Left ventricle myocardium superior (tissue), 1 donor: ENCODE data around the gene FAF1. TPM values are rescaled to one million over a fixed set of nuclear protein-coding genes. Genes with fewer than 3 reads are reported as not detected.

Experiments used
- ATAC-seq: fragments of 200-7000 bp; cut with Tn5 transposase; one replicate; pipeline ENCODE4 v1.9.1; 2020; ENCODE audit warnings: mild to moderate bottlenecking, moderate library complexity
- DNase-seq: peaks from one replicate; pipeline ENCODE4 v3.0.0-alpha.2; 2020
- intact Hi-C: fragments of 100-400 bp; cut with micrococcal nuclease; formaldehyde crosslinking; loops from one replicate; pipeline ENCODE4 v1.11.0; 2022
- total RNA-seq: library from RNA; stranded (reverse); fragmentation: NEBNext Ultra II Directional; extraction: Animal tissue kit (Norgen Biotek cat#: 25700); gene quantifications from one replicate; pipeline ENCODE4 v1.2.1, GENCODE V29; 2021
- donor health status: DM: no; HTN: yes; CAD: no; lungs with severe emphysema.

Gene FAF1
- total RNA-seq, 1 donor from 2014 or later = 99.2 TPM

DNA sequence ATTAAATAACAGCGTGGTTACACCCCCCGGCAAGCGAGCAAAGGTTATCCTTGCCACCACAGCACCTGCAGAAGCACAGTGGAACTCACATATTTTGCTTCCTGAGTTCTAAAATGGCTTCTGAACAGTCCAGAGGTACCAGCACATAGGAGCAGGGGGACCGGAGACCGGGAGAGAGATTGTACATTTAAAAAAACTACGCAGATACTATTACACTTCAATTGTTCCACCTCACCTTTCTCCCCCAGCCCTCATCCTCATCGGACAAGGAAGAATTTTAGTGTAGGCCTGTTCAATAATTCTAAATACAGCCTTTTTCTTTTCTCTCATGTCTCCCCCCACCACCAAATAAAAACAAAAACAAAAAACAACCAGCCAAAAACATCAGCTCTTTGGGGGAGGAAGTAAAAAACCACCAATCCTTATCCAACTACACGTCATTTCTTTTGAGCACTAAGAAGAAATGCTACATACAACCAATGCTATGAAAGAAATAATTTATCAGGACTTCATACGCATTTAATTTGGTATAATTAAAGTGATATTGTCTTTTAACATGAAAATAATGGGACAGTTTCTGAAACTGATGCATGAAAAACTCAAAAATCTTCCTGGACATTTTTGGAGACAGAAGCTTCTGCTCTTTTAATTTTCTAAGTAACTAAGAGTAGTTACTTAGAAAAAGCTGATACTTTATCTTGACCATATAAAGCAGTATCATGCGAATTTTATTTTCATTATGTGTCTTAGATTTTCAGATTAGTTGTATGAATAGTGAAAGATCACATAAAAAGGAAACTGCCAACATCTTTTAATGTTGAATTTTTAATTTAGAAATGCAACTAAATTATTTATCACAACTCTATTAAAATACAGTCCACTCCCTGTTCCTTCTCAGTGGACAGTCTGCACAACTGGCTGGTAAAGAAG lies 19.1 kb upstream of the FAF1 start:
- ATAC-seq (peak; percentile 29), DNase-seq (no peak)
- intact Hi-C loops = no loop called here

DNA sequence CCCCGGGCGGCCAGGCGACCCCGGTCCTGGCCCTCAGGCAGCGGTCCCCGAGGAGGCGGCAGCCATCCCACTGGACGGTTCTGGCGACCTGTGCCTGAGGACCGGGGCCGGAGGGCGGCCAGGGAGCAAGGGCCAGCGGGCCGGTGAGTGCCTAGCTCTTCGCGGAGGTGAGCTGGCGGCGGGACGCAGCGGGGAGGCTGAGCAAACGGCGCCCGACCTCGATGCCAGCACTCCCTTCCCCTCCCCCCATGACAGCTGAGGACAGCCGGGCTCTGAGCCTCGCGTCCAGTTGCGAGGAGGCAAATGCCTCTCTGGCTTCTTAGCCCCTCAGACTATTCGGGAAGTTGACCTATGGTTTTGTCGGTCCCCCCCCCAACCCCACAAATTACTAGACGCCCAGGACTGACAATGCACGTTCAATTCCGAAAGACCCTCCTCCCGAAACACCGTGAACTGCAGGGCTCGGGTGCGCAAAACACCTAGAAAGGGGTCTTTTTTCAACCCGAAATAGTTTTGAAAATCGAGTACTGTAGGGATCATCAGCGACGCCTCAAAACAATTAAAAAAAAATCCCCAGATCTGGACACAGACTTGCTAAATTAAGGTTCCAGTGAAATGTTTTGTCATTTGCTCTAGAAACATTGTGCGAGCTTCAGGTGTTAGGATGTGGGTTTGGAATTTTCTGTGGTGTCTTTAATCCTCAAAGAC lies 18.2 kb upstream of the FAF1 start:
- intact Hi-C loops = no loop called here
- DNase-seq (peak; percentile 84), ATAC-seq (peak; percentile 81)

DNA sequence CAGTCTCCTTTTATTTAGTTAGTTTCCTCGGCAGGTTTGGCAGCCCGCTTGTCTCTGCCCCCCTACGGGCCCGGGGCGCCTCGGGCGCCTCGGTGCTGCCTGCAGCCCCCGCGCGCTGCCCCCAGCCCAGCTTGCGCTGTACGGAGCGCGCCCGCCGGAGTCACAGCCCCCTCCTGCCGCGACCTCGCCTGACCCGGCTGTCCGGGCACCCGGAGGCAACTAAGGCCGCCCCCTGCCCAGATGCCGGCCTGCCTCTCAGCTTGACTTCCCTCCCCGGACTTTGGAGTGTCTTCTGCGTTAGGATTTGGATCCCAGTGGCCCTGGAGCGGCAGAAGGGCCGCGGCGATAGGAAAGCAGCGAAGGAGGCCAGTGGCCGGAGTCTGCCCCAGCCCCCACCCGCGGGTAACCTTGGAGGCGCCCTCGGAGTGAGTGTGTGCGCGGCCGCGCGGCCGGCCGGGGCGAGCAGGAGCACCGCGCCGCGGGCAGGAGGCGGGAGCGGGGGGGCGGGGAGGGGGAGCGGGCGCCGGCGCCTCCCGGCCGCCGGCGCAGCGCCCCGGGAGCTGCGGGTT lies 17.6 kb upstream of the FAF1 start:
- peak; percentile 93 for ATAC-seq
- intact Hi-C loops = no loop called here

DNA sequence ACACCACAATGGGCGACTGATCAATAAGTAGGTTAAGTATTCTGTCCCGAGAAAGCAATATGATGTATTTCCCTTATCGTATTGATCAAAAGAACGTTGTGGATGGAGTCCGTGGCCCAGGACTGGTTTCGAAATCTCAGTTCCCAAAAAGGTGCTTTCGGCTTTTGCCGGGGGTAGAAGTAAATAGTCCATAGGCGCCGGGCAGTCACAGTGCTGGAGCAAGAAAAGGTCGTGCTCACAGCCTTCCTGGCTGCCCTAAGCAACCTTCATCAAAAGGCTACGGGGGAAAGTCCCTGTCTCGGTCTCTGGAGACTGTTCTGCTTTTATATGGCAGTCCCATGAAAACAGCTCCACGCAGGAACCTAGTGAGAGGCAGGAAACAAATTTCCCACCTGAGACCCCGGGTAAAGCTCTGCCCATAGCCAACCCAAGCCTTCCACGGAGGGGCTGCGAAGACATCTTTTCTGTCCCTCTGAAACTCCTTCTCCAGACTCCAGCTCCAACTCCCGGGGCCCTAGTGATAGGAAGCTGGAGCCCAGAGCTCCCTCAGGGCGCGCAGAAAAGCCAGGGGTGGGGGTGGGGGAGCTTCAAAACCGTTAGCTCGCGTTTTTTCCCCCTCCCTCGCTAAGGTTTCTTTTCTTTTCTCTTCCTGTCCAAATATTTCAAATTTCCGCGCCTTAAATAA lies 17.0 kb upstream of the FAF1 start:
- peak; percentile 73 for ATAC-seq
- DNase-seq = peak; percentile 50
- intact Hi-C loops = no loop called here

More for the DNA sequence above, 17.6 kb upstream of the FAF1 start:
- peak; percentile 85 for DNase-seq

DNA sequence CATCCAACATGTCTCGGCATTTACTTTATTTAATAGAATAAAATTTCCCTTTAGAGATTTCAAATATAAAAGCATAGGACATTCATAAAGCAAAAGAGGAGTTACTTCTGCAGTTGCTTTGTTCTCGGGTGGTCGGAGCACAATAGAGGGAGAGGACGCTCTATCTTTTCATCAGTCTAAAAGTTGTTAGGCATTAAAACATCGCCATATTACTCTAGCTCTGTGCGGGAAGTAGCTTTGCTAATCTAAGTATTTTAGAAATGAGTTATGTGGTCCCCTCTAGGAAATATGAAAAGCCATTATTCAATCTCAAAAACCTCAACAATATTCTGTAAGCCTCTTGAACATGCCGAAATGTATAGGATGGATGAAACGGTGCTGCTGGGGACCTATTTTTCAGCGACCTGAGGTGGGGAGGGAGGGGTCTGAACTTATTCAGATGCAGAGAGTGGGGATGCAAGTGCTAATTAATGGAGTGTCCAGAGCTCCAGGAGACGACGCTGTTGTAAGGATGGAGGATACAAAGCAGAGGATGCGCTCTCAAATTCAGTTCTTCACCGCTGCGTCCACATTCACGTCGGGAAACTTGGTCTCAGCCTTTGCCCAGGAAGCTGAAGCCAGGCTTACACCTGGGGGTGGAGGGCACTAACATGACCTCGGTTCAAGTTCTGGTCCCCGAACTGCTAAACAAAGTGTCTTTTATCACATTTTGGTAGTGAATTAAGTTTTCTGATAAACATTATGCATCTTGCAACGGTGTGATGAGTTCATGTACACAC lies 16.2 kb upstream of the FAF1 start:
- no peak for DNase-seq
- intact Hi-C loops = no loop called here
- ATAC-seq = no peak

DNA sequence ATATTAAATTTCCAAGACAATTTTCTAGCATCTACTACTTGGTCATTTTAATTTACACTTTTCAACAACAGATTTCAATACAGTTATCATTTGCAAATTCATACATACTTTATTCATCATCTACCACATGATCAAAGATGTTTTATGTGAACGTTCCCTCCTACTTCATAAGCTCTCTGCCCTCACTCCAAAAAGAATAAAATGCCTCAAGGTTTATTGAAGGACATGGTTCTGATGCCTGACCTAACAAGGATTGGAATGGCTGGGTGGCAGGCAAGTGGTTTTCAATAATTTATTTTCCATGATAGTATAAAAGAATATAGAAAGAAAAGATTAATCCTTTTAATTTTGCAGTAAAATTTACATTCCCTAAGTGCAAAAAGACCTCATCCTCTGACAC lies 15.4 kb upstream of the FAF1 start:
- ATAC-seq = no peak
- intact Hi-C loops = no loop called here

DNA sequence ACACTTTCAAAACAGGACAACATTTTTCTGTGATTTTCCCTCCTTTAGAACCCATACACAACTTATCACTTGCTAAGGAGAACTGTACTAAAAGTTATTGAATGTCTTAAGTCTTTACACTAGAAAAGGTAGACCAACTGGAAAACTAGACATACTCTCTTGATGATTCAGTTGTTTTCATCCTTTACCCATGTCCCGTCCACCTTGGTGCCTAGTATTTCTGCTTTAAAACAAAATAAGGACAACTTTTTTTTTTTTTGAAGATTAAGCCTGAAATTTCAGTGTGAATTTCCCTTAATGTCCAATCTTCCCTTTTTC lies 14.5 kb upstream of the FAF1 start:
- intact Hi-C loops = no loop called here
- ATAC-seq (no peak), DNase-seq (no peak)

More for the DNA sequence above, 15.4 kb upstream of the FAF1 start:
- no peak for DNase-seq

DNA sequence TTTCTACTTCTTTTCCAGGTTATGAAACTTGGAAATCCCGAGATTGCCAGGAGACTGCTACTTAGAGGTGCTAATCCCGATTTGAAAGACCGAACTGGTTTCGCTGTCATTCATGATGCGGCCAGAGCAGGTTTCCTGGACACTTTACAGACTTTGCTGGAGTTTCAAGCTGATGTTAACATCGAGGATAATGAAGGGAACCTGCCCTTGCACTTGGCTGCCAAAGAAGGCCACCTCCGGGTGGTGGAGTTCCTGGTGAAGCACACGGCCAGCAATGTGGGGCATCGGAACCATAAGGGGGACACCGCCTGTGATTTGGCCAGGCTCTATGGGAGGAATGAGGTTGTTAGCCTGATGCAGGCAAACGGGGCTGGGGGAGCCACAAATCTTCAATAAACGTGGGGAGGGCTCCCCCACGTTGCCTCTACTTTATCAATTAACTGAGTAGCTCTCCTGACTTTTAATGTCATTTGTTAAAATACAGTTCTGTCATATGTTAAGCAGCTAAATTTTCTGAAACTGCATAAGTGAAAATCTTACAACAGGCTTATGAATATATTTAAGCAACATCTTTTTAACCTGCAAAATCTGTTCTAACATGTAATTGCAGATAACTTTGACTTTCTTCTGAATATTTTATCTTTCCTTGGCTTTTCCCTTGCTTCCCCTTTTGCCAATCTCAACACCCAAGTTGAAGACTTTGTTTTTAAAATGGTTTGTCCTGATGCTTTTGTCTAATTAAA lies 14.0 kb upstream of the FAF1 start:
- no peak for ATAC-seq
- intact Hi-C loops = no loop called here
- DNase-seq = no peak

DNA sequence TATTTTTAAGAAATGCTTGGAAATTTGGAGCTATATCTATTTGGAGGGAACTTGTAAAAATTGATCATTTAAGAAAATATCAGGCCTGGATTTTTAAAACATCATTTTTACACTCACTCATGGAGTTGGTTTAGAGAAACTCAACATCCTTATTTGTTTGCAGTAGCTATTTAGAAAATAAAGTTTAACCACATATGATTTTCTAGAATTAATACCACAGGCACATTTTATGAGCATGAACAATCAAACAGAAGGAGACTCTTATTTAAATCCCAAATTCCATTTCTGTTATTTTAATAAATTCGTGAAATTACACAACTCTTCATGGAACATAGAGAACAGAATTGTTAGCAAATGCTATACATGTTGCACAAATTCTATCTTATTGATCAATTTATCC lies 13.2 kb upstream of the FAF1 start:
- DNase-seq (no peak), ATAC-seq (no peak)
- intact Hi-C loops = no loop called here

DNA sequence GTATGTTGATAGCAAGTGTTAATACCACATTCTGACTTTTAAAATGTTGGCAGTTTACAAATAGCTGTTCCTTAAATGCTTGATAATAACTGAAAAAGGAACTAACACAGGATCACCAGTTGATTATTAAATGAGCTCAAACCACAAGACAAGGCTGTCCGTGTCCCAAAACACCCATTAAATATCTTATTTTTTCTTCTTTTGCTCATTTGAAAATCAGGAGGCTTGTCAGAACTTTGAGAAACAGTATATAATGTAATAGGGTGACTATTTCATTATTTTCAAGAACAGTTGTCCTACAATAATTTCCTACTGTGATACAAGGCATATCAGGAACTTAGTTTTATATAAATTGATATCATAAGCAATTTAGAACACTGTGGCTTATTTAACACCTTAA lies 12.7 kb upstream of the FAF1 start:
- DNase-seq (no peak), ATAC-seq (no peak)
- intact Hi-C loops = no loop called here

DNA sequence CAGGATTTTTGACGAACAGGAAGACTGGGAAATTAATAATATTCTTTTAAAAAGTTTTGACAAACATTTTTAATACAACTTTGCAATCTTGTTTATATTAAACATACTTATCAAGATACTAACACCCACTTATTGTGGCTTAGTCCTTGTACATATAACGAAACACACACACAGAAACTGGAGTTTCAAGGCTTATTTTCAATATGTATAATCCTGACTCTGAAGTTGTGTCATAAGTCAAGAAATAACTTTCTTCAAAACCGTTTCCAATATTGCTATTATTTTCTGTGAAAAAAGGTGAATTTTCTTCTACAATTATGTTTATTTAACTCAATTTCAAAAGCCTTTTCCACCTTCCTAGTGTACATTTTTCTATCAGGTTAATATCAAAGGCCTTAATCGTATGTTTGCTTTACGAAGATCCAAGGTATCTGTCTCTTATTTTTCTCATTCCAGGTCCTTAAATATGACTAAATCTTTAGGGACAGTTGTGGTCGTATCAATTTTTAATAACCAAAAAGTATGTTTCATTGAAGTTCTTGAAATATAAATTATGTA lies 11.8 kb upstream of the FAF1 start:
- DNase-seq (no peak), ATAC-seq (no peak)
- intact Hi-C loops = no loop called here

DNA sequence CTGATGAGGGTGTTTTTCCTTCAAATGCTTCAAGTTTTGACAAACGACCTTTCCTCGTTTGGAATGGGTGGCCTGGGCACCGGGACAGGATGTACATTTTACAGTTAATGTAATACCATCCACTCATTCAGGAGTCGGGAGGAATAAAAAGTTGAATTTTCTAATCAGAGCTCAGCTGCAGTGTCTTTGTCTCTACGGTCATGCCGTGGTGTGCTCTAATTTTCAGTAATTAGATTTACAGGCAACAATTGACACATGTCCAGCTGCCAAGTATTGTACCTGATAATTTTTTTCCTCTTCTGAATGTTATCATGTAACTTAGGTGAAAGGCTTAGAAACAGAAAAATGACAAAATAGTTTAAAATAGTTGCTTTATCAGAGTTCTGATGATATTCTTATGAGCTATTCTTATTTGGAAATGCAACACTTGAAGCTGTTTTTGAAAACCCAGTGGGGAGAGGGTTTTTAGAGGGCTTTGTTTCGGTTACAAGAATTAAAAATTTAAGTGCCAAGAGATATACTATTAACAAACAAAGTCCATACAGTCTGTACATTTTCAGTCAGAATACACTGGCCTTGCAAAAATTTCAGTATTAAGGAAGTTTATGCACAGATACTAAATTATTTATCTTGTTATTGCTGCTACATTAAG lies 11.0 kb upstream of the FAF1 start:
- DNase-seq (no peak), ATAC-seq (no peak)
- intact Hi-C loops = no loop called here

DNA sequence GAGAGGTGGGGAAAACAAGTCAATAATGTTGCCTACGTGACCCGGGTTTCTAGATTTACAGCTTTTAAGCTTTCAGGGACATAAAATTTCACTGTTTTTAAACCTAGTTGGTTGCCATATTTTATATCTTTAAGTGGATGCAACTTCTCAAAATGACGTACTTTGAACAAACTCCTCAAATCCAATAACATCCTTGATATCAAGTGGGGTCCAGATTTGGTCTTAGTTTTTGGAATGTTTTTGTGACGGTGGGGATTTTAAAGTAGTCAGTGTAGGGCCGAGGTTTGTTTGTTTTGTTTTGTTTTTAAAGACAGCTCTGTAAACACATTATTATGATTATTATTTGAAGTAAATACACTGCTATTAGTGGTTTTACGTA lies 10.4 kb upstream of the FAF1 start:
- no peak for ATAC-seq
- no peak for DNase-seq
- intact Hi-C loops = no loop called here

DNA sequence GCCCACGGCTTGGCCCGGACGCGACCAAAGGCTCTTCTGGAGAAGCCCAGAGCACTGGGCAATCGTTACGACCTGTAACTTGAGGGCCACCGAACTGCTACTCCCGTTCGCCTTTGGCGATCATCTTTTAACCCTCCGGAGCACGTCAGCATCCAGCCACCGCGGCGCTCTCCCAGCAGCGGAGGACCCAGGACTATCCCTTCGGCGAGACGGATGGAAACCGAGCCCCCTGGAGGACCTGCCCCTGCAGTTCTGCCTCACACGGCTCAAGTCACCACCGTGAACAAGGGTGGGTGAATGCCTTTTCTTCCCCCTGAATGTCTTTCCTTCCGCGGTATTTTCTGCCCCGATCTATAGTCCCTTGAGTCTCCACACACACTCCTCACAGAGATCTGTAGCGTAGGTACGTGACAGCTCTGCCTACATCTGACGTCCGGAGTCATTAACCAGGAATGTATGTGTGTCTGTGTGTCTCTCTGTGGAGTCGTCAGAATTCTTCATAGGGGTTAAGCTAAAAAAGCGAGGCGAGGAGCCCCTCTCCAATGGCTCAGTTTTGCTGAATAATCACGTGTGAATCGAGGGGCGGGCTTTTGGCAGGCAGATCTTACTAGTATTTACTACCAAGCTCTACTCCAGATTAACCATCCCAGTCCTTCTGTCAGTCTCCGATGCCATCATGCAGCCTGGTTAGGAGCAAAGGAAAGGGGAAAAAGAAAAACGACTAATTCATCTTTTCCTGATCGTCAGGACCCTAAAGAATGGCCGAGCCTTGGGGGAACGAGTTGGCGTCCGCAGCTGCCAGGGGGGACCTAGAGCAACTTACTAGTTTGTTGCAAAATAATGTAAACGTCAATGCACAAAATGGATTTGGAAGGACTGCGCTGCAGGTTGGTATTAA lies 9.8 kb upstream of the FAF1 start, which contains the start of gene CDKN2C:
TSS of gene CDKN2C (plus strand) at position 635 of the 898 bp plus-strand sequence. CDS start at position 759, 124 bp downstream.
- intact Hi-C loops = no loop called here
- peak; percentile 33 for ATAC-seq

DNA sequence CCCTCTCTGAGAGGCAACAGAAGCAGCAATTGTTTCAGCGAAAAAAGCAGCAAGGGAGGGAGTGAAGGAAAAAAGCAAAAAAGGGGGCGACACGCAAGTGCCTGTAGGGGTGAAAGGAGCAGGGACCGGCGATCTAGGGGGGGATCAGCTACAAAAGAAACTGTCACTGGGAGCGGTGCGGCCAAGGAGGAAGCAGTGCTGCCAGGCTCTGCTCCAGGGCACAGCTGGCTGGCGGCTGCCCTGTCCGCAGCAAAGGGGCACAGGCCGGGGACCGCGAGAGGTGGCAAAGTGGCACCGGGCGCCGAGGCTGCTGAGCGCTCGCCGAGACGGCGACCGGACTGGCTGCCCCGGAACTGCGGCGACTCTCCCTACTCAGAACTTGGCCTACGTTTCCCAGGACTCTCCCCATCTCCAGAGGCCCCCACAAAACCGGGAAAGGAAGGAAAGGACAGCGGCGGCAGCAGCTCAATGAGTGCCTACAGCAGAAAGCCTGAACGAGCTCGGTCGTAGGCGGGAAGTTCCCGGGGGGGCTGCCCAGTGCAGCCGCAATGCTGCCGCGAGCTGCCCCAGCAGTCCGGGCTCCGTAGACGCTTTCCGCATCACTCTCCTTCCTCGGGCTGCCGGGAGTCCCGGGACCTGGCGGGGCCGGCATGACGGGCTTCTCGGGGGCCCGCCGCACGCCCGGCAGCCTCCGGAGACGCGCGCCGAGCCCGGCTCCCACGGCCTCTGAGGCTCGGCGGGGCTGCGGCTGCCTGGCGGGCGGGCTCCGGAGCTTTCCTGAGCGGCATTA lies 8.9 kb upstream of the FAF1 start:
- intact Hi-C loops = no loop called here
- DNase-seq = peak; percentile 69

More for the DNA sequence above, 9.8 kb upstream of the FAF1 start, which contains the start of gene CDKN2C:
- peak; percentile 75 for DNase-seq

More for the DNA sequence above, 8.9 kb upstream of the FAF1 start:
- peak; percentile 53 for ATAC-seq
